ENCODE results near the gene RELN. TPM values are rescaled to one million over a fixed set of nuclear protein-coding genes. Genes with fewer than 3 reads are reported as not detected.

Gene RELN
- total and polyA plus RNA-seq, 11 donors, result 0.16 to 3.5 (median 1.3) TPM

DNA sequence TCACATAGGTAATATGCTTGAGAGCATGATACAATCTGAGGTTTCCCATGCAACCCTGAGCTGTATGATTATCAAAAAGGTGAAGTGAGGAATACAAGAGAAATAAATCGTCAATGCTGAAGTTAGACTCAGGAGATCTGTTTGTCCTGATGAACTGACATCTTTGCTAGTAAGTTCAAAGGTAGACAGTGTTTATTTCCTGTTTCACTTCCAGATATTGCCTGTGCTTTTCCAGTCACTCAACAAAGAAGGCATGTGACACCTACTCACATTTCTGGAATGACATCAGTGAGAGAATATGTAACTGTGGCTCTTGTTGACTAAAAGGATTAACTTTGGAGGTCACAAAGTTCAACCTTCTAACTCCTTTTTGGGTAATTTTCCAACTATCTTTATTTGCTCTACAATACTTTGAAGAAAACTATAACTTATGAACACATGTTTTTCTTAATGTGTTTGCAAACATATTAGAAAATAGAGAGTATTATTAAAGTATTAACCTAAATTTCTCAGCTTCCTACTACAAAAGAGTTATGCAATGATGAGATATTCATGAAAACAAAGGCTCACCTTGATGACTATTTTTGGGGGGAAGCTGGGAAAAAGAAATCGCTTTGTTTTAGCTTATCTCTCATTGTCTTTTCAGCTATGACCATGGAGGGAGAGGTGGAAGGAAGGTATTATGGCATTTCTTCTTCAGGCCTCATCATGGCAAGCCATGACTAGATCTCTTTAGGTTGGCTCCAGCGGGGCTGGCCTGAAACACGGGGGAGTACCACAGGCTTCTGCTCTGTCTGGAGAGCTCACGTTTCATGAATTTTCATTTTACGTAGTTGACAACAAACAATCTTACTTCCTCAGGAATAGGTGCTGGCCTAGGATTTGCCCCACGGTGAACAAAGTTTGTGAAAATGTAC, 328.7 kb downstream of the RELN start:
- Histone ChIP-seq H3K4me3 (no peak overlapping the region), H3K27ac (no peak overlapping the region), H3K27me3 (no peaks in the 10 kb centered on the region), H3K4me1 (no peaks in the 10 kb centered on the region), H3K36me3 (no peaks in the 10 kb centered on the region), H3K9me3 (no peaks in the 10 kb centered on the region)
- no peak for TF ChIP-seq POLR2A (IDR thresholded peaks at IDR 0.05)
- TF ChIP-seq, protein P1, sequence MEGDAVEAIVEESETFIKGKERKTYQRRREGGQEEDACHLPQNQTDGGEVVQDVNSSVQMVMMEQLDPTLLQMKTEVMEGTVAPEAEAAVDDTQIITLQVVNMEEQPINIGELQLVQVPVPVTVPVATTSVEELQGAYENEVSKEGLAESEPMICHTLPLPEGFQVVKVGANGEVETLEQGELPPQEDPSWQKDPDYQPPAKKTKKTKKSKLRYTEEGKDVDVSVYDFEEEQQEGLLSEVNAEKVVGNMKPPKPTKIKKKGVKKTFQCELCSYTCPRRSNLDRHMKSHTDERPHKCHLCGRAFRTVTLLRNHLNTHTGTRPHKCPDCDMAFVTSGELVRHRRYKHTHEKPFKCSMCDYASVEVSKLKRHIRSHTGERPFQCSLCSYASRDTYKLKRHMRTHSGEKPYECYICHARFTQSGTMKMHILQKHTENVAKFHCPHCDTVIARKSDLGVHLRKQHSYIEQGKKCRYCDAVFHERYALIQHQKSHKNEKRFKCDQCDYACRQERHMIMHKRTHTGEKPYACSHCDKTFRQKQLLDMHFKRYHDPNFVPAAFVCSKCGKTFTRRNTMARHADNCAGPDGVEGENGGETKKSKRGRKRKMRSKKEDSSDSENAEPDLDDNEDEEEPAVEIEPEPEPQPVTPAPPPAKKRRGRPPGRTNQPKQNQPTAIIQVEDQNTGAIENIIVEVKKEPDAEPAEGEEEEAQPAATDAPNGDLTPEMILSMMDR (IDR thresholded peaks at IDR 0.05), result no peak
- WGBS, 4 donors, result 71 to 83% (median 76%) methylated on average over 7 of the region's 7 CpGs
- ATAC-seq (no peak), DNase-seq (no peak)
- intact Hi-C loops (cut with DNase I), result no loop called here

DNA sequence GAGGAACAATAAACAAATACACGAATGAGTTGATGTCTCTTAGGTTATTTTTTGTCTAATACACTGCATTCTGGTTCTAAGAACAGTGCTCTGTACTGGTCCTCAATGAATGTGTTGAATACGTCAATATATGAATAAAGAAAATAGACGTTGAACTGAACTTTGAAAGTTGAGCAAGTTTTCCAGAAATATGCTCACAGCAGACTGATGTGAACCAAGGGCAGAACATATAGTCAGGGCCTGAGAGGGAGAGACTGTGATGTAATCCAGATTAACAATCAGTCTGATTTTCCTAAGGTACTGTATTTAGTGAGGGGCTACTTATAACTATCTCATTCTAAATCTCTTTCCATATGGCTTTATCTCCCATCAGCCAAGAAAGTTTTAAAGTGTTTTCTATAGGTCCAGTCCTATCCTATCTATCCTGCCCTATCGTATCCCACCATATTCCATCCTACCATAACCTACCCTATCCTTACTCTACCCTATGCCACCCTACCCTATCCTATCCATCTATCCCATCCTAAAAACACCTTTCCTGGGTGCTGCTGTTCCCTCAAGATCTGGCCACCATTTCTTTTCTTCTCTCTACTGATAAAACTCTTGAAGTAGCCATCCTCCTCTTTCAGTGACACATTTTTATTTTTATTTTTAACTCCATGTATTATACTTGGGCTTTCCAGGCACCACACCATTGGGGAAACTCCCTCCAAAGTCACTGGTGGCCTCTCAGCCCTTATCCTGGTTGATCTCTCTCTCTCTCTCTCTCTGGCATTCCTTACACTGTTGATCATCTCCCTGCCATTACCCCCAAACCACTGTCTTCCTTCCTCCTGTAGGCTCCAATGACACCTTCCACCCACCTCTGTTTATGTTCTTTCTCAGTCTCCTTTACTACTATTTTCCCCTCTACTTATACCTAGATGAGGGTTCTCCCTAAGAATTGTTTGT, 331.1 kb downstream of the RELN start:
- Histone ChIP-seq H3K27me3 (no peaks in the 10 kb centered on the region), H3K27ac (no peak overlapping the region), H3K36me3 (no peaks in the 10 kb centered on the region), H3K9me3 (no peaks in the 10 kb centered on the region), H3K4me3 (no peak overlapping the region), H3K4me1 (no peaks in the 10 kb centered on the region)
- ATAC-seq, result no peak
- DNase-seq, result no peak
- no peak for TF ChIP-seq POLR2A (IDR thresholded peaks at IDR 0.05)
- TF ChIP-seq, protein P1 (IDR thresholded peaks at IDR 0.05), result no peak
- 81 to 85% (median 84%) methylated on average over 4 of the region's 4 CpGs for WGBS, 4 donors
- intact Hi-C loops (cut with DNase I), result no loop called here

DNA sequence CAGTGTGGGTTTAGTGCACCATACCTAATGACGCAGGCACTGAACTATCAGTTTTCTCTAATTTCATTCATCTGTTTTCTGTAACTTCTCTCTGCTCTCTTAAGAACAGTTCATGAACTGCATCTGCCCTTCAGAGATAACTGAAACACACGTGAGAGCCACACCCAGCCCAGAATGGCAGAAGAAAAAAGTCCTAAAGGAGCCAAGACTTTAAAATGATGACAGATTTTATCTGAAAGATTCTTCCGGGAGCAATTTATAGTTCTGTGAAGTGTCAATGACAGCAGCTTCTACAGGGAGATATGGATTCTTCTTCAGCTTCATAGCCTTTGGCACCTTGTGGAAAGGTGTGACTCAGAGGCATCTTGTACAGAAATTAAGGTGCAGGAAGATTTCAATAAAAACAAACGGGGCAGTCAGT, 332.0 kb downstream of the RELN start:
- TF ChIP-seq, protein P1 (IDR thresholded peaks at IDR 0.05), result no peak
- TF ChIP-seq POLR2A (IDR thresholded peaks at IDR 0.05), result no peak
- Histone ChIP-seq H3K4me1 (no peaks in the 10 kb centered on the region), H3K36me3 (no peaks in the 10 kb centered on the region), H3K4me3 (no peak overlapping the region), H3K27ac (no peak overlapping the region), H3K9me3 (no peaks in the 10 kb centered on the region), H3K27me3 (no peaks in the 10 kb centered on the region)
- WGBS, 4 donors, result 30 to 35% (median 33%) methylated on average over 4 of the region's 4 CpGs
- ATAC-seq (no peak), DNase-seq (no peak)
- intact Hi-C loops (cut with DNase I), result no loop called here

DNA sequence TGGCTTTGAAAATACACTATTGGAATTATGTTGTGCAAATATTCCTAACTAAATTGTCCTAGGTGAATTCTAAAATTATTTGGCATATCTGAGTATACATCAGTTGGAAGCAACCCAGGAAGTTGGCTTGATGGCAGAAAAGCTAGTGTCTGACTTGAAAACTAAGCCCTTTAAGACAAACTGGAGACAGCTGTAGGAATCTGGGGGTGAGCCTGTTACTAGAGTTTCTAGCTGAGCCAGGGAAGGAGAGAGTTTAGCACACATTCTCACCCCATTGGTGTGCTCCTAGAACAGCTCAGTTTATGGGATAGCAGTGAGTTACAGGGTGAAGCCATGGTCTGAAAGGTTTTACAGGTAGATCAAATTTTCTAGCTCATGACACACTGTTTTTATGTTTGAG, 333.2 kb downstream of the RELN start:
- Histone ChIP-seq H3K27me3 (no peaks in the 10 kb centered on the region), H3K9me3 (no peaks in the 10 kb centered on the region), H3K27ac (no peak overlapping the region), H3K4me3 (no peak overlapping the region), H3K4me1 (no peaks in the 10 kb centered on the region), H3K36me3 (no peaks in the 10 kb centered on the region)
- ATAC-seq, result no peak
- no peak for DNase-seq
- intact Hi-C loops (cut with DNase I), result no loop called here
- no peak for TF ChIP-seq POLR2A (IDR thresholded peaks at IDR 0.05)
- TF ChIP-seq, protein P1 (IDR thresholded peaks at IDR 0.05), result no peak

Data from heart left ventricle (tissue), 16 donors.